ENCODE results near the gene FMNL2.

FMNL2 gene

DNA sequence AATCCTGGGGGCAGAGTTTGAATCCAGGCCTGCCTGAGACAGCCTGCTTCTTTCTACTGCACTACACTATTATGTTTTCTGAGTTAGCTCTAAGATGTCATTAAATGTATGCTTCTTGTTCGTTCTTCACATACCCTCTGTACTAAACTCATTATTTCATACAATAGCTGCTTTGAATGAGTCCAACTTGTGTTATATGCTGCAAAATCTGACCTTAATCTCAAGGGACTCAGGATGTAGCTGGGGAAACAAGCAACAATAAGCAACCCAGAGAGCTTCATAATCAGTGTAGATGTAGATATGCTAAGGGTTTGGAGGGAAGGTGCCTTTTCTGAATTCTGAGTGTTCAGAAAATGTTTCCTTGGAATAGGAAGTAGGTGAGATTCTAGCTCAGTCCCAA, 14.4 kb downstream of the FMNL2 start:
- Histone ChIP-seq H3K4me3 (ENCODE audit: low read depth, low read length) (no peak overlapping the region), H3K27ac (no peak overlapping the region), H3K27me3 (ENCODE audit: insufficient read depth, low read depth, severe bottlenecking) (no peaks in the 10 kb centered on the region), H3K9me3 (ENCODE audit: severe bottlenecking) (no peaks in the 10 kb centered on the region), H3K36me3 (no peaks in the 10 kb centered on the region; the same call in 1 of the 2 replicates)
- no peak for TF ChIP-seq CTCF (IDR thresholded peaks at IDR 0.05; ENCODE audit: low read depth, low read length)
- DNase-seq = no peak

DNA sequence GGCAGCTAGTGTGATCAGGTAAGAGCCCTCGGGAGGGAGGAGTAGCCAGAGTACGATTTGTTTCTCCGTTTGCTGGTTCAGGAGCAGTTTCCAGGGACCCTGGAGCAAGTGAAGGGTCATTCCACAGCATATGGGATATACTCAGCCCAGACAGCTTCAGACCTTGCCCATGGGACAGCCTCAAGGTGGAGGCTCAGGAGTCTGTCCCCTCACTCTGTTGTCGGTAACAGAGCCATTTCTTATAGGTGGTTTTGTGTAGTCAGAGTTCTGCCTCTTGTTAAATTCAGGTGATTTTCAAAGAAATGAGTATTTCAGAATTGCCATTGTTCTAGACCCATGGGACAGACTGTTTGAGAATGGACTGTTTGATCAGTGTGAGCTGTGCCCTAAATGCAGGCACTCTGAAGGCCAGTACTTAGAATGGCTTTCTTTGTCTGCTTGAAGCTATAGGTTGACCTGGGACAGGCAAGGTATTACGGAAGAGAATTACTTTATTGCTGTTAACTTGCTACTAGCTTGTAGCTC, 15.2 kb downstream of the FMNL2 start:
- no peak overlapping the region for H3K27ac ChIP-seq
- H3K4me3 ChIP-seq (ENCODE audit: low read depth, low read length) = no peak overlapping the region
- no peaks in the 10 kb centered on the region; the same call in 1 of the 2 replicates for H3K36me3 ChIP-seq
- TF ChIP-seq CTCF (IDR thresholded peaks at IDR 0.05; ENCODE audit: low read depth, low read length) = no peak
- no peaks in the 10 kb centered on the region for H3K27me3 ChIP-seq (ENCODE audit: insufficient read depth, low read depth, severe bottlenecking)
- H3K9me3 ChIP-seq (ENCODE audit: severe bottlenecking) = no peaks in the 10 kb centered on the region
- DNase-seq = no peak

DNA sequence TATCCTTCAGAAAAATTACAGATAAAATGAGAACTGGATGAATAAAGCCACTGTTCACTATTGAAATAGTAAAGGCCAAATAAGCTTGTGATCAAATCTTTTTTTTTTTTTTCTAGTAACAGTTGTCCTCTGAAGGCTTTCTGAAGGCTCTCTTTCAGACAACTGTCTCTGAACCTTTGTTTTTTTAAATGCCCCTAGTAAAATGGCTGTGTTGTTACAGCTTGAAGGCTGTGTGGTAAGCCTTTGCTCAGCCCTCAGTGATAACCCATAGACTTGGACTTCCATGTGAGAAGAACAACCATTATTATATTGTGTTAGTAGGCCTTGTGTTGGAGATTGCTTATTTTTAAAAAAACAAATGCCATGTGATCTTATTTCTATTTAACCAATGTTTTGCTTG, 17.6 kb downstream of the FMNL2 start:
- DNase-seq = no peak
- Histone ChIP-seq H3K4me3 (ENCODE audit: low read depth, low read length) (no peak overlapping the region), H3K36me3 (no peaks in the 10 kb centered on the region), H3K27me3 (ENCODE audit: insufficient read depth, low read depth, severe bottlenecking) (no peaks in the 10 kb centered on the region), H3K9me3 (ENCODE audit: severe bottlenecking) (no peaks in the 10 kb centered on the region), H3K27ac (no peak overlapping the region)
- no peak for TF ChIP-seq CTCF (IDR thresholded peaks at IDR 0.05; ENCODE audit: low read depth, low read length)

- DNase-seq = no peak
These were observed 18.4 kb downstream of the FMNL2 start for GRCh38 chr2:152353364-152353763.

DNA sequence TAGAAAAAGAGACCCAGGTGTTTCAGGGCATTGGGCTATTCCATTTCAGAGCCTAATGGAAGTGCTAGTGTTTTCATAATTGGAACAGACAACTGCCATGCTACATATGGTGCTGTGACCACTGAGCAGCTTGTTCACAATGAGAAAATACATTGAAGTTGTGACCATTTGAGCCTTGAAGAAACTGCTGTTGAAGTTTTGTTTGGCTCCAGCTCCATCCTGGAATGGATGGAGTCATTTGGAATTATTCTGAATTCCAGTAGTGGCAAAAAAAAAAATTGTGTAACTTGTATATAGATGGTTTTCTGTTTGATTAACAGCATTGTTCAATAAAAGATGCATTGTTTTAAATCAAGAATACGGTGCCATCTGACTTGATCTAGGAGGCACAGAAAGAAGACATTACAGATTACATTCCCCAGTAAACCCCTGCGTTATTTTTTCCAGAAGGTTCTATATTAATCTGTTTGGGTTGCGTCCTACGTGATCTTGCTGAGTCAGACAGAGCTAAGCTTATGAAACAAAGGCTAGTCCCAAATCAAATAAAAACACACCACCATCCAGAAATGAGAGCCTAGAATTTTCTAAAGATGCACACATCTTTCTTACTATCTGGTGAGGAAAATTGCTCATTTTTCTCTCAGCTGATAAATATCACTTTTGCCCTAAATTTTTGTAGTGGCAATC, 19.2 kb downstream of the FMNL2 start:
- H3K9me3 ChIP-seq (ENCODE audit: severe bottlenecking) = no peaks in the 10 kb centered on the region
- TF ChIP-seq CTCF (IDR thresholded peaks at IDR 0.05; ENCODE audit: low read depth, low read length) = no peak
- no peak for DNase-seq
- H3K4me3 ChIP-seq (ENCODE audit: low read depth, low read length) = no peak overlapping the region
- H3K36me3 ChIP-seq = no peaks in the 10 kb centered on the region
- no peak overlapping the region for H3K27ac ChIP-seq
- no peaks in the 10 kb centered on the region for H3K27me3 ChIP-seq (ENCODE audit: insufficient read depth, low read depth, severe bottlenecking)

More at GRCh38 chr2:152353364-152353763, 18.4 kb downstream of the FMNL2 start:
- TF ChIP-seq CTCF (IDR thresholded peaks at IDR 0.05; ENCODE audit: low read depth, low read length) = no peak
- H3K4me3 ChIP-seq (ENCODE audit: low read depth, low read length) = no peak overlapping the region
- no peaks in the 10 kb centered on the region for H3K27me3 ChIP-seq (ENCODE audit: insufficient read depth, low read depth, severe bottlenecking)
- no peaks in the 10 kb centered on the region for H3K36me3 ChIP-seq
- no peaks in the 10 kb centered on the region for H3K9me3 ChIP-seq (ENCODE audit: severe bottlenecking)
- H3K27ac ChIP-seq = no peak overlapping the region

DNA sequence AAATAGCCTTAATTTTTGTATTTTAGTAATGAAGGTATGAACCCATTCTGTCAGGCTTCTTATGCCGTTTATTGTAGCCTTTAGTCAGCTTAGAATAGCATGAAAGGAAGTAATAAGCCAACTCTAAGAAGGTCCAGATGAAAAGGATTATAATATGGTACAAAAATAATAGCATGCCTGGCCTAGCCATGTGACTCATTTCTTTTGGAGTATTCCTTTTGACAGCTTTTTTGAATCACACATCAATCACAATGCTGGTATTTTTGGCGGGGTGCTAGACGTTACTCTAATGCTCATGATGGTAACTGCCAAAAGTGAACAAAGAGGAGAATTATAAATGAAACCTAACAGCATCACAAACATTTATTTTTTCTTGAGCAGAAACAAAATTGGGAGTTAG, 19.9 kb downstream of the FMNL2 start:
- DNase-seq = no peak
- Histone ChIP-seq H3K36me3 (no peaks in the 10 kb centered on the region), H3K27me3 (ENCODE audit: insufficient read depth, low read depth, severe bottlenecking) (no peaks in the 10 kb centered on the region), H3K4me3 (ENCODE audit: low read depth, low read length) (no peak overlapping the region), H3K9me3 (ENCODE audit: severe bottlenecking) (no peaks in the 10 kb centered on the region), H3K27ac (no peak overlapping the region)
- no peak for TF ChIP-seq CTCF (IDR thresholded peaks at IDR 0.05; ENCODE audit: low read depth, low read length)
